Thyroid gland (tissue), 4 donors: Measurements from ENCODE around the gene HSPA9.

Experiments used
- CTCF ChIP-seq, 6 experiments: fragments of 200-600 bp in 3 of 6; fragments of 450-650 bp in 3 of 6; sonication (generic) in 3 of 6; IDR thresholded peaks; one replicate each; pipeline ENCODE4 v1.5.1; 2016 to 2019; ENCODE audit warnings: antibody characterized with exemption in 6 of 6, mild to moderate bottlenecking in 2 of 6, inconsistent platforms in 1 of 6, moderate library complexity in 1 of 6
- POLR2A ChIP-seq, 2 donors: fragments of 450-650 bp; IDR thresholded peaks; one replicate each; pipeline ENCODE4 v1.6.1; 2017; ENCODE audit warnings: antibody characterized with exemption in 2 of 2, mild to moderate bottlenecking in 2 of 2, moderate library complexity in 1 of 2

GRCh38 chr5:138539791-138540190 is 35.4 kb downstream of the HSPA9 start:
- TF ChIP-seq CTCF (IDR thresholded peaks at IDR 0.05), result no peak
- TF ChIP-seq POLR2A (IDR thresholded peaks at IDR 0.05), result no peak
